GM12878 (cell line): ENCODE measurements around the gene PPM1A. TPM values are rescaled to one million over a fixed set of nuclear protein-coding genes. Genes with fewer than 3 reads are reported as not detected.

Experiments
- ATAC-seq: fragments of 200-7000 bp; cut with Tn5 transposase; 3 replicates; pipeline ENCODE4 v1.9.1; 2020; ENCODE audit warnings: mild to moderate bottlenecking, moderate library complexity
- BruUV-seq: library from RNA; stranded (reverse); fragments of 400-500 nt; replicated peaks from 2 replicates; lab custom pipeline; 2021; lab: Mats Ljungman, UMichigan
- CTCF ChIA-PET: fragments of 300-600 bp; sonication (Branson Sonifier 250); formaldehyde crosslinking; extraction: SDS; loops from one replicate; lab custom pipeline; 2021; ENCODE audit warnings: inconsistent platforms; lab: Yijun Ruan, JAX
- POLR2A ChIA-PET: fragments of 350-600 bp; formaldehyde crosslinking; extraction: SDS; loops from one replicate; lab custom pipeline; 2021; ENCODE audit warnings: inconsistent platforms; lab: Charles Lee
- RAD21 ChIA-PET: fragments of 300-600 bp; sonication (Branson Sonifier 250); formaldehyde crosslinking; loops from one replicate; lab custom pipeline; 2023; ENCODE audit warnings: antibody characterized with exemption; ENCODE audit not compliant: unreplicated experiment; lab: Charles Lee
- SMC1A ChIA-PET: fragments of 300-600 bp; sonication (Branson Sonifier 250); formaldehyde crosslinking; loops from one replicate; lab custom pipeline; 2023; ENCODE audit not compliant: unreplicated experiment, uncharacterized antibody; lab: Charles Lee
- DNase-seq: peaks from one replicate; pipeline ENCODE4 v3.0.0-alpha.2; 2011; ENCODE audit warnings: low read depth, low spot score
- FAIRE-seq: peaks from 3 replicates; lab custom pipeline; 2011; peaks lifted over from hg19 to GRCh38; lab: Jason Lieb, UNC
- H2AFZ ChIP-seq: 2 replicates; pipeline ENCODE4 v1.6.0; 2011; ENCODE audit warnings: low read depth, low read length, control low read depth; ENCODE audit not compliant: control insufficient read depth
- H3K27ac ChIP-seq: 2 replicates; pipeline ENCODE4 v1.5.1; 2011; ENCODE audit warnings: control low read depth; ENCODE audit not compliant: control insufficient read depth, insufficient read depth
- H3K27me3 ChIP-seq, 2 experiments: replicated peaks in 1 of 2; 2 replicates each; pipeline versions ENCODE4 v1.6.0 to v1.6.1; 2011; ENCODE audit warnings: low read length in 1 of 2; ENCODE audit not compliant: control insufficient read depth in 2 of 2, insufficient read depth in 2 of 2
- H3K36me3 ChIP-seq, 2 experiments: 2 replicates each; pipeline ENCODE4 v1.5.1; 2011; ENCODE audit warnings: low read length in 1 of 2; ENCODE audit not compliant: control insufficient read depth in 2 of 2, insufficient read depth in 2 of 2
- H3K4me1 ChIP-seq: 2 replicates; pipeline ENCODE4 v1.6.1; 2011; ENCODE audit warnings: mild to moderate bottlenecking, low read length, moderate library complexity, mixed read lengths; ENCODE audit not compliant: control insufficient read depth, insufficient read depth
- H3K4me2 ChIP-seq: 2 replicates; pipeline ENCODE4 v1.6.0; 2011; ENCODE audit warnings: control low read depth; ENCODE audit not compliant: control insufficient read depth, insufficient read depth
- H3K4me3 ChIP-seq: fragments of 200-600 bp; sonication (generic); 2 replicates; pipeline ENCODE4 v1.5.1; 2016
- H3K79me2 ChIP-seq: 2 replicates; pipeline ENCODE4 v1.6.0; 2011; ENCODE audit warnings: low read length; ENCODE audit not compliant: control insufficient read depth, insufficient read depth
- H3K9ac ChIP-seq: 2 replicates; pipeline ENCODE4 v1.8.0; 2011; ENCODE audit warnings: low read length, control low read depth, mixed read lengths; ENCODE audit not compliant: control insufficient read depth, insufficient read depth
- H3K9me3 ChIP-seq: replicated peaks from 3 replicates; pipeline ENCODE4 v1.5.1; 2011; ENCODE audit warnings: mild to moderate bottlenecking, low read length; ENCODE audit not compliant: control insufficient read depth, insufficient read depth
- H4K20me1 ChIP-seq: 2 replicates; pipeline ENCODE4 v1.6.0; 2011; ENCODE audit not compliant: control insufficient read depth, insufficient read depth
- CBX3 ChIP-seq: fragments of 200-600 bp; sonication (generic); IDR thresholded peaks from 2 replicates; pipeline ENCODE4 v1.6.1; 2016; ENCODE audit warnings: low read depth, borderline replicate concordance
- POLR2AphosphoS2 ChIP-seq: IDR thresholded peaks from 2 replicates; pipeline ENCODE4 v1.6.1; 2011; ENCODE audit warnings: low read depth, mild to moderate bottlenecking, low read length, improper control_type of control experiment, moderate library complexity
- POLR2AphosphoS5 ChIP-seq: IDR thresholded peaks from 2 replicates; pipeline ENCODE4 v1.6.1; 2011; ENCODE audit warnings: mild to moderate bottlenecking, low read length, inconsistent platforms
- ZBTB40 ChIP-seq: fragments of 450-650 bp; IDR thresholded peaks from 2 replicates; pipeline ENCODE4 v1.6.1; 2016; ENCODE audit warnings: mild to moderate bottlenecking, moderate library complexity, borderline replicate concordance
- WGBS: methylation state at CpG from one replicate; pipeline ENCODE4 v1.1.6; 2016; ENCODE audit warnings: low lambda C conversion rate; ENCODE audit not compliant: insufficient replicate concordance, insufficient coverage; ENCODE audit errors: missing lambda C conversion rate; 5-methylcytosine and 5-hydroxymethylcytosine counted together
- in situ Hi-C: fragments of 300-500 bp; cut with MboI; formaldehyde crosslinking; loops from 9 replicates; pipeline ENCODE4 v1.14.3; 2018; ENCODE audit warnings: mixed read lengths
- intact Hi-C: fragments of 100-400 bp; cut with micrococcal nuclease; formaldehyde crosslinking; loops from one replicate; pipeline ENCODE4 v1.14.2; 2022; ENCODE audit not compliant: unreplicated experiment
- polyA plus RNA-seq, 11 experiments: library from polyadenylated mRNA; depleted of rRNA in 4 of 11; unstranded in 6 of 11; stranded (reverse) in 5 of 11; fragments of >200 nt; fragmentation: Nextera tagmentation in 4 of 11; fragmentation: Illumina TruSeq in 1 of 11; extraction: Ambion mirVana in 4 of 11; extraction: Trizol in 1 of 11; gene quantifications; 1 replicate in 1 of 11; 2 replicates in 10 of 11; pipeline versions ENCODE4 v1.2.1 to v1.2.3, GENCODE V29; 2011 to 2016; ENCODE audit warnings: inconsistent platforms in 2 of 11, missing spikeins in 2 of 11, low read depth in 1 of 11
- total RNA-seq, 4 experiments: library from RNA; depleted of rRNA in 3 of 4; stranded (reverse); fragments of >200 nt in 3 of 4; fragmentation: Illumina TruSeq in 1 of 4; extraction: Trizol in 1 of 4; gene quantifications; 2 replicates each; pipeline versions ENCODE4 v1.2.1 to v1.2.3, GENCODE V29; 2013 to 2021
- TF ChIP-seq, protein P1 (sequence below): fragments of 150-350 bp; IDR thresholded peaks from 2 replicates; pipeline ENCODE4 v1.6.1; 2016; ENCODE audit warnings: low read depth, low read length
- TF ChIP-seq, protein P2 (sequence below): IDR thresholded peaks from 2 replicates; pipeline ENCODE4 v1.6.1; 2011; ENCODE audit warnings: low read depth, low read length, improper control_type of control experiment, borderline replicate concordance

PPM1A gene
- total and polyA plus RNA-seq, 10 of the 15 experiments (the other 5 are each of a cell fraction or from before 2014, with no cell fraction given): 16.8 to 124 (median 47.0) TPM

DNA sequence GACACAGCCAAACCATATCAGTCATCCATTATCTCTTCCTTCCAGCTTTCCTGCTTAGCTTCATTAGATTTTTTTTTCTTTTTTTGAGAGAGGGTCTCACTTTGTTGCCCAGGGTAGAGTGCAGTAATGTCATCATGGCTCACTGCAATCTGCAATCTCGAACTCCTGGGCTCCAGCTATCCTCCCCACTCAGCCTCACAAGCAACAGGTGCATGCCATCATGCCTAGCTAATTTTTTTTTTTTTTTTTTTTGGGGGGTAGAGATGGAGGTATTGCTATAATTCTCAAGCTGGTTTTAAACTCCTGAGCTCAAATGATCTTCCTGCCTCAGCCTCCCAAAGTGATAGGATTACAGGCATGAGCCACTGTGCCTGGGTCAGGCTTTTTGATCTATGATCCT, 38.3 kb upstream of the PPM1A start:
- FAIRE-seq (no peak), ATAC-seq (no peak), DNase-seq (no peak)
- no peak overlapping the region for H3K4me3 ChIP-seq
- WGBS: 88% methylated on average over 1 of the region's 1 CpG
- no peak overlapping the region for H3K4me2 ChIP-seq
- intact Hi-C loops (no loop called here), in situ Hi-C loops (no loop called here)
- H3K27me3 ChIP-seq: no peaks in the 10 kb centered on the region
- peaks cover 48% of the 10 kb centered on the region for H3K4me1 ChIP-seq
- ChIA-PET RAD21 (interaction anchor here (1.0 to 15.8 kb wide), 6 partner anchors 11 to 119 kb away, joined by 3 to 446 read pairs (median 40); partner anchors contain the start of genes PCNX4 and PPM1A), SMC1A (interaction anchor here (0.8 to 17.6 kb wide), 8 partner anchors 10 to 65 kb away, joined by 3 to 303 read pairs (median 18); partner anchors contain the start of gene PPM1A), CTCF (interaction anchor here (0.6 to 6.3 kb wide), 7 partner anchors 21 to 128 kb away, joined by 3 to 38 read pairs (median 5); partner anchors contain the start of genes PCNX4 and PPM1A), POLR2A (interaction anchor here (0.6 to 19.5 kb wide), 11 partner anchors 7 to 121 kb away, joined by 3 to 251 read pairs (median 5); partner anchors contain the start of genes DHRS7 and PPM1A)
- H3K9ac ChIP-seq: no peak overlapping the region
- no peaks in the 10 kb centered on the region; the same call in 1 of the 3 replicates for H3K9me3 ChIP-seq
- no peaks in the 10 kb centered on the region for H4K20me1 ChIP-seq
- BruUV-seq: no TSS peak
- no peak overlapping the region for H3K27ac ChIP-seq
- no peaks in the 10 kb centered on the region; the same call in 1 of the 2 replicates for H3K79me2 ChIP-seq
- no peaks in the 10 kb centered on the region for H3K36me3 ChIP-seq
- H2AFZ ChIP-seq: no peak overlapping the region
- TF ChIP-seq CBX3: no peak

GRCh38 chr14:60211153-60211552, 37.9 kb upstream of the PPM1A start:
- CTCF ChIA-PET: interaction anchor here (0.7 to 6.3 kb wide), 6 partner anchors 36 to 120 kb away, joined by 3 to 38 read pairs (median 8); partner anchors contain the start of genes PCNX4 and PPM1A
- Histone ChIP-seq H3K79me2 (no peaks in the 10 kb centered on the region; the same call in 1 of the 2 replicates), H3K9ac (no peak overlapping the region), H3K4me3 (no peak overlapping the region), H3K27ac (no peak overlapping the region), H3K4me1 (peaks cover 43% of the 10 kb centered on the region), H4K20me1 (no peaks in the 10 kb centered on the region), H2AFZ (no peak overlapping the region), H3K36me3 (no peaks in the 10 kb centered on the region), H3K27me3 (no peaks in the 10 kb centered on the region), H3K9me3 (no peaks in the 10 kb centered on the region; the same call in 1 of the 3 replicates), H3K4me2 (no peak overlapping the region)
- in situ Hi-C loops (no loop called here), intact Hi-C loops (no loop called here)
- RAD21 ChIA-PET: interaction anchor here (1.0 to 15.8 kb wide), 7 partner anchors 10 to 119 kb away, joined by 3 to 446 read pairs (median 9); partner anchors contain the start of genes PCNX4 and PPM1A
- DNase-seq: no peak
- POLR2A ChIA-PET: interaction anchor here (0.6 to 19.5 kb wide), 10 partner anchors 7 to 121 kb away, joined by 3 to 251 read pairs (median 9); partner anchors contain the start of genes DHRS7 and PPM1A
- 100% methylated on average over 3 of the region's 3 CpGs for WGBS
- SMC1A ChIA-PET: interaction anchor here (0.8 to 17.6 kb wide), 9 partner anchors 11 to 127 kb away, joined by 3 to 303 read pairs (median 16); partner anchors contain the start of gene PPM1A
- FAIRE-seq: no peak
- no TSS peak for BruUV-seq
- no peak for ATAC-seq
- TF ChIP-seq, protein P1, sequence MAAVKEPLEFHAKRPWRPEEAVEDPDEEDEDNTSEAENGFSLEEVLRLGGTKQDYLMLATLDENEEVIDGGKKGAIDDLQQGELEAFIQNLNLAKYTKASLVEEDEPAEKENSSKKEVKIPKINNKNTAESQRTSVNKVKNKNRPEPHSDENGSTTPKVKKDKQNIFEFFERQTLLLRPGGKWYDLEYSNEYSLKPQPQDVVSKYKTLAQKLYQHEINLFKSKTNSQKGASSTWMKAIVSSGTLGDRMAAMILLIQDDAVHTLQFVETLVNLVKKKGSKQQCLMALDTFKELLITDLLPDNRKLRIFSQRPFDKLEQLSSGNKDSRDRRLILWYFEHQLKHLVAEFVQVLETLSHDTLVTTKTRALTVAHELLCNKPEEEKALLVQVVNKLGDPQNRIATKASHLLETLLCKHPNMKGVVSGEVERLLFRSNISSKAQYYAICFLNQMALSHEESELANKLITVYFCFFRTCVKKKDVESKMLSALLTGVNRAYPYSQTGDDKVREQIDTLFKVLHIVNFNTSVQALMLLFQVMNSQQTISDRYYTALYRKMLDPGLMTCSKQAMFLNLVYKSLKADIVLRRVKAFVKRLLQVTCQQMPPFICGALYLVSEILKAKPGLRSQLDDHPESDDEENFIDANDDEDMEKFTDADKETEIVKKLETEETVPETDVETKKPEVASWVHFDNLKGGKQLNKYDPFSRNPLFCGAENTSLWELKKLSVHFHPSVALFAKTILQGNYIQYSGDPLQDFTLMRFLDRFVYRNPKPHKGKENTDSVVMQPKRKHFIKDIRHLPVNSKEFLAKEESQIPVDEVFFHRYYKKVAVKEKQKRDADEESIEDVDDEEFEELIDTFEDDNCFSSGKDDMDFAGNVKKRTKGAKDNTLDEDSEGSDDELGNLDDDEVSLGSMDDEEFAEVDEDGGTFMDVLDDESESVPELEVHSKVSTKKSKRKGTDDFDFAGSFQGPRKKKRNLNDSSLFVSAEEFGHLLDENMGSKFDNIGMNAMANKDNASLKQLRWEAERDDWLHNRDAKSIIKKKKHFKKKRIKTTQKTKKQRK: no peak
- TF ChIP-seq, protein P2, sequence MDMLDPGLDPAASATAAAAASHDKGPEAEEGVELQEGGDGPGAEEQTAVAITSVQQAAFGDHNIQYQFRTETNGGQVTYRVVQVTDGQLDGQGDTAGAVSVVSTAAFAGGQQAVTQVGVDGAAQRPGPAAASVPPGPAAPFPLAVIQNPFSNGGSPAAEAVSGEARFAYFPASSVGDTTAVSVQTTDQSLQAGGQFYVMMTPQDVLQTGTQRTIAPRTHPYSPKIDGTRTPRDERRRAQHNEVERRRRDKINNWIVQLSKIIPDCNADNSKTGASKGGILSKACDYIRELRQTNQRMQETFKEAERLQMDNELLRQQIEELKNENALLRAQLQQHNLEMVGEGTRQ: no peak
- TF ChIP-seq POLR2AphosphoS2: no peak
- TF ChIP-seq POLR2AphosphoS5: no peak
- TF ChIP-seq ZBTB40: no peak
